Mucosa of rectum (tissue), 2 donors: Measurements from ENCODE around the gene TDP1.

Source experiments
- H3K27ac ChIP-seq, 2 donors: one replicate each; pipeline ENCODE4 v1.7.0; 2013; ENCODE audit warnings: inconsistent platforms in 2 of 2, low read depth in 2 of 2, low read length in 2 of 2
- H3K27me3 ChIP-seq, 2 donors: one replicate each; pipeline ENCODE4 v1.7.0; 2013; ENCODE audit warnings: low read length in 2 of 2; ENCODE audit not compliant: control insufficient read depth in 2 of 2, insufficient read depth in 2 of 2
- H3K36me3 ChIP-seq, 2 donors: one replicate each; pipeline ENCODE4 v1.7.0; 2013; ENCODE audit warnings: low read length in 2 of 2; ENCODE audit not compliant: control insufficient read depth in 2 of 2, insufficient read depth in 2 of 2
- H3K4me1 ChIP-seq, 2 donors: one replicate each; pipeline ENCODE4 v1.7.0; 2013; ENCODE audit warnings: low read length in 2 of 2, mild to moderate bottlenecking in 1 of 2; ENCODE audit not compliant: control insufficient read depth in 2 of 2, insufficient read depth in 2 of 2
- H3K4me3 ChIP-seq, 2 donors: one replicate each; pipeline ENCODE4 v1.7.0; 2013; ENCODE audit warnings: low read length in 2 of 2
- H3K9ac ChIP-seq, 2 donors: one replicate each; pipeline ENCODE4 v1.7.0; 2013; ENCODE audit warnings: low read length in 2 of 2, low read depth in 1 of 2, mild to moderate bottlenecking in 1 of 2
- H3K9me3 ChIP-seq, 2 donors: one replicate each; pipeline ENCODE4 v1.7.0; 2013; ENCODE audit warnings: low read length in 2 of 2; ENCODE audit not compliant: control insufficient read depth in 2 of 2
- donor health status: healthy.
- donor health status: Normal muscosa, but diverticular disease.

TDP1 gene

DNA sequence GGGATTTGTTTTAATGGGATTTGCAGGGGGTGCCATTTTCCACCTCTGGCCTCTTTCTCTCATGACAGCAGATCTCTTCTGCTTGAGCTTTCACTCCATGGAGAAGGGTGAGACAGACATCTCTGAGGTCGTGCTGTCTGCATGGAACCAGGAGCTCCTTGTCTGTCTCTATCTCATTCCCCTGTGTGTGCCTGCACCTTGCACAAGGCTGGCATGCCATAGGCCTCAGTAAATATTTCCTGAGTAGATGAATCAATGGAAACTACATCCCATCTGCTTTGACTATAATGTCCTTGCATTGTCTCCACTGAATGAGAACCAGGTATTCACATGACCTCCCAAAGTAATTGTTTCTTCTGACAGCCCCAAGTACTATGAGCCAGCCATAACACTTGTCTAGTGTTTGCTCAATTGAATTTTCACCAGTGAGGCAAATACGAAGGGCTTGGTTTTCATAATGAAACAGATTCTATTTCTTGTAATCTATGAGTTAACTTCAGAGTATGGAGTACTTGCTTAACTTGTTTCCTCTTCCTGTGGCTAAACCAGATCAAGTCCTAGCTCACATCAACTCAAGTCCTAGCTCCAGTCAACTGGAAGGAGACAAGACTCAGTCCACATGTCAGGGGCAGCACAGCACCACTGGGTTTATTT, 138.3 kb downstream of the TDP1 start:
- Histone ChIP-seq H3K9me3 (no peaks in the 10 kb centered on the region), H3K4me3 (no peak overlapping the region), H3K27me3 (no peaks in the 10 kb centered on the region), H3K36me3 (no peaks in the 10 kb centered on the region), H3K4me1 (no peaks in the 10 kb centered on the region), H3K27ac (no peak overlapping the region), H3K9ac (no peak overlapping the region)
